DOHH2 (cell line): Measurements from ENCODE around the gene OSBPL10.

Experiments
- CTCF ChIP-seq: fragments of 200-600 bp; sonication (generic); IDR thresholded peaks from one replicate; pipeline ENCODE4 v1.5.1; 2014; ENCODE audit warnings: antibody characterized with exemption, mild to moderate bottlenecking, low read depth, low read length; ENCODE audit not compliant: poor library complexity, severe bottlenecking
- EZH2phosphoT487 ChIP-seq: fragments of 200-600 bp; sonication (generic); IDR thresholded peaks from 2 replicates; pipeline ENCODE4 v1.6.1; 2017; ENCODE audit warnings: borderline replicate concordance, mild to moderate bottlenecking, antibody characterized with exemption, low read length, moderate library complexity, mixed read lengths

- TF ChIP-seq CTCF (no peak), EZH2phosphoT487 (no peak)
Observed at GRCh38 chr3:31750341-31750740, 230.7 kb downstream of the OSBPL10 start.
